Fibroblast of lung (primary cell): ENCODE data around the gene EBF3. TPM values are rescaled to one million over a fixed set of nuclear protein-coding genes. Genes with fewer than 3 reads are reported as not detected.

Experiments used
- DNase-seq, 2 donors: peaks; one replicate each; pipeline versions ENCODE4 v3.0.0 to v3.0.0-alpha.2; 2010; ENCODE audit warnings: low read depth in 2 of 2
- H2AFZ ChIP-seq: 2 replicates; pipeline ENCODE4 v1.5.1; 2012; ENCODE audit warnings: low read length, control low read depth, inconsistent platforms
- H3K27ac ChIP-seq: 2 replicates; pipeline ENCODE4 v1.5.1; 2011; ENCODE audit warnings: low read length, control low read depth; ENCODE audit not compliant: insufficient read depth
- H3K27me3 ChIP-seq: 2 replicates; pipeline ENCODE4 v1.5.1; 2011; ENCODE audit warnings: mild to moderate bottlenecking, low read length; ENCODE audit not compliant: control insufficient read depth, insufficient read depth
- H3K36me3 ChIP-seq: 2 replicates; pipeline ENCODE4 v1.5.1; 2011; ENCODE audit warnings: low read length; ENCODE audit not compliant: control insufficient read depth, insufficient read depth
- H3K4me1 ChIP-seq: 2 replicates; pipeline ENCODE4 v1.5.1; 2011; ENCODE audit warnings: low read length; ENCODE audit not compliant: control insufficient read depth, insufficient read depth; ENCODE audit errors: extremely low read depth
- H3K4me2 ChIP-seq: 2 replicates; pipeline ENCODE4 v1.5.1; 2011; ENCODE audit warnings: low read length, control low read depth; ENCODE audit not compliant: insufficient read depth; ENCODE audit errors: extremely low read depth
- H3K4me3 ChIP-seq, 4 experiments: fragments of 200-600 bp in 1 of 4; sonication (generic) in 1 of 4; replicated peaks in 1 of 4; 2 replicates each; pipeline ENCODE4 v1.5.1; 2011 to 2016; ENCODE audit warnings: low read length in 4 of 4, low read depth in 3 of 4, mild to moderate bottlenecking in 3 of 4, control low read depth in 2 of 4, inconsistent platforms in 1 of 4, mixed read lengths in 1 of 4; ENCODE audit not compliant: insufficient read depth in 1 of 4; ENCODE audit errors: control extremely low read depth in 1 of 4
- H3K79me2 ChIP-seq: 2 replicates; pipeline ENCODE4 v1.5.1; 2012; ENCODE audit warnings: mild to moderate bottlenecking, low read length, inconsistent platforms; ENCODE audit not compliant: control insufficient read depth, insufficient read depth
- H3K9ac ChIP-seq: 2 replicates; pipeline ENCODE4 v1.5.1; 2011; ENCODE audit warnings: mild to moderate bottlenecking, low read length, control low read depth; ENCODE audit not compliant: insufficient read depth
- H3K9me3 ChIP-seq: 2 replicates; pipeline ENCODE4 v1.5.1; 2012; ENCODE audit warnings: low read depth, low read length; ENCODE audit not compliant: control insufficient read depth, insufficient read depth
- H4K20me1 ChIP-seq: 2 replicates; pipeline ENCODE4 v1.5.1; 2011; ENCODE audit warnings: low read length; ENCODE audit not compliant: control insufficient read depth, insufficient read depth; ENCODE audit errors: extremely low read depth
- CTCF ChIP-seq, 2 donors: IDR thresholded peaks in 1 of 2; conservative IDR thresholded peaks in 1 of 2; 1 replicate in 1 of 2; 2 replicates in 1 of 2; pipeline ENCODE4 v1.5.1; 2011 to 2012; ENCODE audit warnings: low read length in 2 of 2, control low read depth in 1 of 2, inconsistent platforms in 1 of 2, low read depth in 1 of 2, mild to moderate bottlenecking in 1 of 2
- EZH2 ChIP-seq: IDR thresholded peaks from 2 replicates; pipeline ENCODE4 v1.5.1; 2012; ENCODE audit warnings: low read length, control low read depth, mild to moderate bottlenecking; ENCODE audit errors: missing control alignments
- polyA plus RNA-seq, 2 donors: library from polyadenylated mRNA; depleted of rRNA in 1 of 2; stranded (reverse) in 1 of 2; unstranded in 1 of 2; fragments of >200 nt; gene quantifications; 2 replicates each; pipeline ENCODE4 v1.2.1, GENCODE V29; 2011 to 2012; ENCODE audit warnings: missing spikeins in 1 of 2
- total RNA-seq: library from RNA; depleted of rRNA; stranded (reverse); fragments of >200 nt; gene quantifications from 2 replicates; pipeline ENCODE4 v1.2.1, GENCODE V29; 2014

Gene EBF3
- total and polyA plus RNA-seq, 2 donors (not counting 1 experiment from before 2014, with no cell fraction given), result 0.12 to 0.17 TPM

DNA sequence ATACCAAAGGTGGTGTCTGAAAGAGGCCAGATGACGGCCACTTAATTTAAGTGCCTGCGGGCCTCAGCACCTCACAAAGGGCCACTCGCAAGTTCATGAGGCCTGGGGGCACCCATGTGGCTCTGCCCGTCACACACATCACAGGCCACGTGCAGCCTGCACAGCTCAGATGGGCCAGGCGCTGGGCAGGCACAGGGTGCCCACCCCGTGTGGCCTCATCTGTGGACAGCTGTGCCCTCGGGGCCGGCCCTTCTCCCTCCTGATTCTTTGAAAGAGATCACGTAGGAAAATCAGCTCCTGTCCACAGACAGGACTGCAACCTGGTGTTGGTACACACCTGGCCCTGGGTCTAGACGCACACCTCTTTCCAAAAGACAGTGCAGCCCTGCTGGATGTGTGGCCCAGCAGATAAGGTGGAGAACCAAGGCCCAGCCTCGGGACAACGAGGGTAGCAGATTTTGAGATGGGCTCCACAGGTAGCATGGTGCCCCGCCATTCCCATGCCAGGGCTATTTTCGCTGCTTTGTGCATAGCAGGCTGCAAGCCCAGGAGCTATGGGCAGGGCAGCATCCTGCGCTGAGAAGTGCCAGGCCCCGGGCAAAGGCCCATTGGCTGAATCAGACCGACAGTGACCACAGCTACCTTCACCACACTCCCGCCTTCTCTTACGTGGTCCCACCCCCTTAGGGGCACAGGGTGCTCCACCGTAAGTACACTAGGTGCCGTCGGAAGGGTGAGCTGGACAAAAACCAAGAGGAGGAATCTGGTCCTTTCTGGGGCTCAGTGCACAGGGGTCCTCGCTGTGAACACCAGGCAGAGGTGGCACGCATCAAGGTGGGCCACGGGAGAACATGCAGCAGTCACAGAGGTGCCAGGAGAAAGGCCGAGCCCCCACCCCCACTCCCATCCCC lies 124.5 kb downstream of the EBF3 start:
- no peaks in the 10 kb centered on the region for H3K9me3 ChIP-seq
- H2AFZ ChIP-seq, result no peak overlapping the region
- H3K27me3 ChIP-seq, result no peaks in the 10 kb centered on the region
- no peak overlapping the region for H3K27ac ChIP-seq
- no peaks in the 10 kb centered on the region for H3K36me3 ChIP-seq
- H3K9ac ChIP-seq, result no peak overlapping the region
- no peak overlapping the region for H3K4me3 ChIP-seq
- H3K79me2 ChIP-seq, result no peaks in the 10 kb centered on the region
- H3K4me1 ChIP-seq, result no peaks in the 10 kb centered on the region
- H3K4me2 ChIP-seq, result no peak overlapping the region
- no peak for DNase-seq
- no peaks in the 10 kb centered on the region for H4K20me1 ChIP-seq
- TF ChIP-seq CTCF (conservative IDR thresholded peaks at IDR 0.05 in 1 of 2, IDR thresholded peaks at IDR 0.05 in 1 of 2; ENCODE audit: low read depth in 1 of 2, low read length in 2 of 2) (no peak), EZH2 (no peak)

GRCh38 chr10:129838794-129839193 lies 125.3 kb downstream of the EBF3 start:
- no peak for DNase-seq
- H3K9ac ChIP-seq, result no peak overlapping the region
- no peaks in the 10 kb centered on the region for H3K36me3 ChIP-seq
- no peak overlapping the region for H3K4me2 ChIP-seq
- no peaks in the 10 kb centered on the region for H3K79me2 ChIP-seq
- TF ChIP-seq EZH2, result no peak
- no peak for TF ChIP-seq CTCF (conservative IDR thresholded peaks at IDR 0.05 in 1 of 2, IDR thresholded peaks at IDR 0.05 in 1 of 2; ENCODE audit: low read depth in 1 of 2, low read length in 2 of 2)
- H4K20me1 ChIP-seq, result no peaks in the 10 kb centered on the region
- H2AFZ ChIP-seq, result no peak overlapping the region
- no peak overlapping the region for H3K4me3 ChIP-seq
- no peaks in the 10 kb centered on the region for H3K27me3 ChIP-seq
- H3K27ac ChIP-seq, result no peak overlapping the region
- H3K4me1 ChIP-seq, result no peaks in the 10 kb centered on the region
- H3K9me3 ChIP-seq, result no peaks in the 10 kb centered on the region

DNA sequence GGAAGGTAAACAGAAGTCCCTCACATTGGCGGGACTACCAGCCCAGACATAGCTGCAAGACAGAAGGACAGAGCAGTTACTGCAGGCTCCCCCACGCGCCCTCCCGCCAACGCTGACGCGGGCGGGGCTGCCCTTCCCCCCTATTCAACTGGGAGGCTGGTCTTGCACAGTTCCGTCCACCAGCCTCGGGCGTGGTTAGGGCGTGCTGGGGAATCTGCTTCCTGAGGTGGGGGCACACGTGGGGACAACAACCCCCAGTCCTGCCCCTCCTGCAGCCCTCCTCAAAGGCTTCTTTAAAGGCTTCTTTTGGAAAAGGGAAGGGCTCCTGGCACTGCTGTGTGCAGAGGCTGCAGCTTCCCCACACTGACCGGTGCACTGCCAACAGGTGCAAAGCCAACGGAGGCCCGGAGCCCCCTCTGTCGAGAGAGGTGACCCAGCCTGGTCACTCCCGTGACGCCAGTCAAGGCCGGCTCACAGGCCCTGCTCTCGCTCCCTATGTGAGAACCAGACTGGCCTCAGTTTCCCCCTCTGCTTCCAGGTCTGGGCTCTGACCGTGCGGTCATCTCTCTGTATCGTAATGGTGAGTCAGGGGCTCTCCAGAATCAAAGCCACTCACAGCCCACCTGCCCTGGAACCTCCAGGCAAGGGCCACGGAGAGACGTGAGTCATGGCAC lies 126.0 kb downstream of the EBF3 start:
- H4K20me1 ChIP-seq, result no peaks in the 10 kb centered on the region
- no peaks in the 10 kb centered on the region for H3K27me3 ChIP-seq
- no peaks in the 10 kb centered on the region for H3K9me3 ChIP-seq
- no peak overlapping the region for H2AFZ ChIP-seq
- H3K4me1 ChIP-seq, result no peaks in the 10 kb centered on the region
- H3K79me2 ChIP-seq, result no peaks in the 10 kb centered on the region
- no peak for DNase-seq
- H3K4me2 ChIP-seq, result no peak overlapping the region
- no peak overlapping the region for H3K4me3 ChIP-seq
- no peak for TF ChIP-seq CTCF (conservative IDR thresholded peaks at IDR 0.05 in 1 of 2, IDR thresholded peaks at IDR 0.05 in 1 of 2; ENCODE audit: low read depth in 1 of 2, low read length in 2 of 2)
- no peak for TF ChIP-seq EZH2
- no peaks in the 10 kb centered on the region for H3K36me3 ChIP-seq
- no peak overlapping the region for H3K27ac ChIP-seq
- H3K9ac ChIP-seq, result no peak overlapping the region
